HL-60 (cell line): Measurements from ENCODE around the gene KIAA0232.
A peak's percentile ranks its signal among the peaks of the same experiment; 100 is the strongest.

ENCODE experiments used
- DNase-seq, 2 experiments: peaks; one replicate each; pipeline ENCODE4 v3.0.0-alpha.2; 2010 to 2020; ENCODE audit warnings: low read depth in 1 of 2, low spot score in 1 of 2
- H3K27ac ChIP-seq: fragments of 250-450 bp; sonication (Bioruptor Pico); replicated peaks from 2 replicates; pipeline ENCODE4 v1.5.1; 2020; ENCODE audit warnings: mild to moderate bottlenecking, moderate library complexity
- H3K27me3 ChIP-seq: fragments of 250-450 bp; sonication (Bioruptor Pico); 2 replicates; pipeline ENCODE4 v1.5.1; 2021; ENCODE audit warnings: mild to moderate bottlenecking, moderate library complexity; ENCODE audit not compliant: insufficient read depth, poor library complexity, severe bottlenecking
- H3K4me3 ChIP-seq: replicated peaks from 2 replicates; pipeline ENCODE4 v1.5.1; 2011; ENCODE audit warnings: mild to moderate bottlenecking, control low read depth, low read length; ENCODE audit not compliant: insufficient read depth
- CTCF ChIP-seq: IDR thresholded peaks from one replicate; pipeline ENCODE4 v1.5.1; 2011; ENCODE audit warnings: low read length, control low read depth, inconsistent platforms; ENCODE audit not compliant: insufficient read depth
- GABPA ChIP-seq: IDR thresholded peaks from 2 replicates; pipeline ENCODE4 v1.6.1; 2012; ENCODE audit warnings: low read depth
- POLR2AphosphoS5 ChIP-seq: IDR thresholded peaks from 2 replicates; pipeline ENCODE4 v1.6.1; 2012; ENCODE audit warnings: low read depth
- SPI1 ChIP-seq: IDR thresholded peaks from 2 replicates; pipeline ENCODE4 v1.6.1; 2012; ENCODE audit warnings: low read depth, mild to moderate bottlenecking, borderline replicate concordance
- TF ChIP-seq, protein P1 (sequence below): IDR thresholded peaks from 2 replicates; pipeline ENCODE4 v1.6.1; 2012; ENCODE audit warnings: low read depth; ENCODE audit not compliant: insufficient replicate concordance

Gene KIAA0232

DNA sequence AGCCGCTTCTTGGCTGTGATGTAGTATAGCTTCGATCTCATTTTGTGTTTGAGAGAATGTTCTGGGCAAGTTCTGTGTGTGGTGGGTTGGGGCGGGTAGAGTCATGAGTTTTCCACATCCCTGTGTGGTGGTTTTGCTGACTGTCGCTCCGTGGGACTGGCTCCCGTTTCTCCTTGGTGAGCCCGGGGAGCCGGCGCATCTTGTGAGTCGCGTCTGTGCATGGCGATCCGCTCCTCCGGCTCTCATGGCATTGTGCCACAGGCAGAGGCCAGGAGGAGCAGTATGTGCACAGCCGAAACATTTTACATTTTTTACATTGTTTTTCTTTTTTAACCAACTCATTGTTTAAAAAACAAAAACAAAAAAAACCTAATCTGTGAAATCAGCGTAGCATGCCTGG, 99.4 kb downstream of the KIAA0232 start:
- H3K27me3 ChIP-seq = no peaks in the 10 kb centered on the region
- H3K27ac ChIP-seq = no peak overlapping the region
- no peak for TF ChIP-seq CTCF

GRCh38 chr4:6884341-6884870, 101.9 kb downstream of the KIAA0232 start:
- no peak overlapping the region for H3K4me3 ChIP-seq
- H3K27ac ChIP-seq = no peak overlapping the region
- no peak for TF ChIP-seq GABPA
- no peak for TF ChIP-seq CTCF
- TF ChIP-seq POLR2AphosphoS5 = no peak
- DNase-seq = no peak
- H3K27me3 ChIP-seq = no peaks in the 10 kb centered on the region

More for the DNA sequence above, 99.4 kb downstream of the KIAA0232 start:
- no peak for DNase-seq
- no peak overlapping the region for H3K4me3 ChIP-seq

- peak; percentile 86 to 96 for DNase-seq
- Histone ChIP-seq H3K4me3 (no peak overlapping the region), H3K27me3 (no peaks in the 10 kb centered on the region), H3K27ac (peak overlapping the region; percentile 78)
- TF ChIP-seq POLR2AphosphoS5 = peak; percentile 74
- TF ChIP-seq, protein P1, sequence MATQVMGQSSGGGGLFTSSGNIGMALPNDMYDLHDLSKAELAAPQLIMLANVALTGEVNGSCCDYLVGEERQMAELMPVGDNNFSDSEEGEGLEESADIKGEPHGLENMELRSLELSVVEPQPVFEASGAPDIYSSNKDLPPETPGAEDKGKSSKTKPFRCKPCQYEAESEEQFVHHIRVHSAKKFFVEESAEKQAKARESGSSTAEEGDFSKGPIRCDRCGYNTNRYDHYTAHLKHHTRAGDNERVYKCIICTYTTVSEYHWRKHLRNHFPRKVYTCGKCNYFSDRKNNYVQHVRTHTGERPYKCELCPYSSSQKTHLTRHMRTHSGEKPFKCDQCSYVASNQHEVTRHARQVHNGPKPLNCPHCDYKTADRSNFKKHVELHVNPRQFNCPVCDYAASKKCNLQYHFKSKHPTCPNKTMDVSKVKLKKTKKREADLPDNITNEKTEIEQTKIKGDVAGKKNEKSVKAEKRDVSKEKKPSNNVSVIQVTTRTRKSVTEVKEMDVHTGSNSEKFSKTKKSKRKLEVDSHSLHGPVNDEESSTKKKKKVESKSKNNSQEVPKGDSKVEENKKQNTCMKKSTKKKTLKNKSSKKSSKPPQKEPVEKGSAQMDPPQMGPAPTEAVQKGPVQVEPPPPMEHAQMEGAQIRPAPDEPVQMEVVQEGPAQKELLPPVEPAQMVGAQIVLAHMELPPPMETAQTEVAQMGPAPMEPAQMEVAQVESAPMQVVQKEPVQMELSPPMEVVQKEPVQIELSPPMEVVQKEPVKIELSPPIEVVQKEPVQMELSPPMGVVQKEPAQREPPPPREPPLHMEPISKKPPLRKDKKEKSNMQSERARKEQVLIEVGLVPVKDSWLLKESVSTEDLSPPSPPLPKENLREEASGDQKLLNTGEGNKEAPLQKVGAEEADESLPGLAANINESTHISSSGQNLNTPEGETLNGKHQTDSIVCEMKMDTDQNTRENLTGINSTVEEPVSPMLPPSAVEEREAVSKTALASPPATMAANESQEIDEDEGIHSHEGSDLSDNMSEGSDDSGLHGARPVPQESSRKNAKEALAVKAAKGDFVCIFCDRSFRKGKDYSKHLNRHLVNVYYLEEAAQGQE = no peak
- TF ChIP-seq CTCF = peak; percentile 86
These were observed 103.5 kb downstream of the KIAA0232 start for GRCh38 chr4:6885953-6886557.

DNA sequence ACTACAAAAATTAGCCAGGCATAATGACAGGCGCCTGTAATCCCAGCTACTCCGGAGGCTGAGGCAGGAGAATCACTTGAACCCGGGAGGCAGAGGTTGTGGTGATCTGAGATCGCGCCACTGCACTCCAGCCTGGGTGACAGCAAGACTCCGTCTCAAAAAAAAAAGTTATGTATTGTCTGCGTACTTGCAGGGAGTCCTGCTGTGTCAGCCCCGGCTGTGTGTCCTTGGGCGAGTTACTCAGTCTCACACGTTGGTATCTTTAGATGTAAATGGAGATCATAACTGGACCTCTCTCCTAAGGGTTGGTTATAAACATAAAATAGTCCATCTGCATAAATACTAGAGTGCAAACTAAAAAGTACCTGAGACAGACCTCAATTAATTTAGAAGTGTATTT, 104.4 kb downstream of the KIAA0232 start:
- H3K27me3 ChIP-seq = no peaks in the 10 kb centered on the region
- no peak for DNase-seq
- peak overlapping the region; percentile 78 for H3K27ac ChIP-seq
- TF ChIP-seq CTCF (no peak), SPI1 (no peak), GABPA (no peak), POLR2AphosphoS5 (no peak)
- TF ChIP-seq, protein P1 = no peak
- H3K4me3 ChIP-seq = no peak overlapping the region
